HG03060 (cell line): ENCODE results near the gene MRPL40.
"Not testable (repeated sequence)": the region's sequence is repeated elsewhere in the genome, so short reads cannot be mapped to it uniquely, and the experiment has no call there.

Experiments
- ATAC-seq: cut with Tn5 transposase; IDR thresholded peaks from one replicate; pipeline ENCODE4 v1.9.1; 2021; ENCODE audit warnings: low read depth, moderate number of reproducible peaks; ENCODE audit not compliant: unreplicated experiment

The MRPL40 gene

GRCh38 chr22:19436444-19437161, 4.3 kb downstream of the MRPL40 start:
- ATAC-seq: not testable (repeated sequence)

GRCh38 chr22:19438298-19438697, 6.0 kb downstream of the MRPL40 start:
- ATAC-seq: no peak

- ATAC-seq: no peak
Observed at GRCh38 chr22:19440411-19441195, 8.3 kb downstream of the MRPL40 start.

- ATAC-seq: no peak
Observed at GRCh38 chr22:19442166-19442565, 9.8 kb downstream of the MRPL40 start.

GRCh38 chr22:19443544-19444211, 11.3 kb downstream of the MRPL40 start:
- no peak for ATAC-seq

GRCh38 chr22:19445279-19445982, 13.1 kb downstream of the MRPL40 start:
- ATAC-seq: not testable (repeated sequence)

- no peak for ATAC-seq
Observed at GRCh38 chr22:19446603-19447329, 14.4 kb downstream of the MRPL40 start.

- peak; percentile 54 for ATAC-seq
Observed at GRCh38 chr22:19447330-19448075, 15.2 kb downstream of the MRPL40 start, which contains the start of gene C22orf39. C22orf39 (minus strand) TSS chr22:19447711; CDS start chr22:19447688, 23 bp downstream.

GRCh38 chr22:19448076-19448607, 15.8 kb downstream of the MRPL40 start:
- ATAC-seq: no peak

GRCh38 chr22:19448739-19449421, 16.5 kb downstream of the MRPL40 start:
- ATAC-seq: no peak

GRCh38 chr22:19449422-19449767, 17.1 kb downstream of the MRPL40 start:
- ATAC-seq: no peak

GRCh38 chr22:19450363-19451175, 18.2 kb downstream of the MRPL40 start:
- no peak for ATAC-seq

GRCh38 chr22:19451570-19451969, 19.2 kb downstream of the MRPL40 start:
- ATAC-seq: no peak

GRCh38 chr22:19453718-19454117, 21.4 kb downstream of the MRPL40 start:
- no peak for ATAC-seq

- ATAC-seq: no peak
Observed at GRCh38 chr22:19454156-19454555, 21.8 kb downstream of the MRPL40 start.

GRCh38 chr22:19455033-19455432, 22.7 kb downstream of the MRPL40 start:
- no peak for ATAC-seq

GRCh38 chr22:19455585-19456370, 23.4 kb downstream of the MRPL40 start:
- no peak for ATAC-seq
